ENCODE results near the gene ZNF521. TPM values are rescaled to one million over a fixed set of nuclear protein-coding genes. Genes with fewer than 3 reads are reported as not detected.

Gene ZNF521
- total RNA-seq, 1 donor from 2014 or later = 51.4 TPM

GRCh38 chr18:25322806-25323205, 29.2 kb downstream of the ZNF521 start:
- Mint-ChIP-seq H3K9me3 (peaks cover 3% of the 10 kb centered on the region), H3K27me3 (ENCODE audit: low read depth) (no peaks in the 10 kb centered on the region), H3K36me3 (peaks cover 16% of the 10 kb centered on the region), H3K4me3 (no peak overlapping the region), H3K4me1 (peaks cover 43% of the 10 kb centered on the region), H3K27ac (no peak overlapping the region)
- TF ChIP-seq, protein P1, sequence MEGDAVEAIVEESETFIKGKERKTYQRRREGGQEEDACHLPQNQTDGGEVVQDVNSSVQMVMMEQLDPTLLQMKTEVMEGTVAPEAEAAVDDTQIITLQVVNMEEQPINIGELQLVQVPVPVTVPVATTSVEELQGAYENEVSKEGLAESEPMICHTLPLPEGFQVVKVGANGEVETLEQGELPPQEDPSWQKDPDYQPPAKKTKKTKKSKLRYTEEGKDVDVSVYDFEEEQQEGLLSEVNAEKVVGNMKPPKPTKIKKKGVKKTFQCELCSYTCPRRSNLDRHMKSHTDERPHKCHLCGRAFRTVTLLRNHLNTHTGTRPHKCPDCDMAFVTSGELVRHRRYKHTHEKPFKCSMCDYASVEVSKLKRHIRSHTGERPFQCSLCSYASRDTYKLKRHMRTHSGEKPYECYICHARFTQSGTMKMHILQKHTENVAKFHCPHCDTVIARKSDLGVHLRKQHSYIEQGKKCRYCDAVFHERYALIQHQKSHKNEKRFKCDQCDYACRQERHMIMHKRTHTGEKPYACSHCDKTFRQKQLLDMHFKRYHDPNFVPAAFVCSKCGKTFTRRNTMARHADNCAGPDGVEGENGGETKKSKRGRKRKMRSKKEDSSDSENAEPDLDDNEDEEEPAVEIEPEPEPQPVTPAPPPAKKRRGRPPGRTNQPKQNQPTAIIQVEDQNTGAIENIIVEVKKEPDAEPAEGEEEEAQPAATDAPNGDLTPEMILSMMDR (IDR thresholded peaks at IDR 0.05; ENCODE audit: unreplicated experiment) = no peak
- DNase-seq (ENCODE audit: low spot score in 2 of 2, unreplicated experiment in 2 of 2) = no peak

- Mint-ChIP-seq H3K36me3 (peaks cover 21% of the 10 kb centered on the region), H3K4me3 (no peak overlapping the region), H3K4me1 (peaks cover 38% of the 10 kb centered on the region), H3K27me3 (ENCODE audit: low read depth) (no peaks in the 10 kb centered on the region), H3K9me3 (peaks cover 3% of the 10 kb centered on the region), H3K27ac (peak overlapping the region; percentile 27)
- TF ChIP-seq, protein P1 (IDR thresholded peaks at IDR 0.05; ENCODE audit: unreplicated experiment) = no peak
- no peak for DNase-seq (ENCODE audit: low spot score in 2 of 2, unreplicated experiment in 2 of 2)
Observed at GRCh38 chr18:25316381-25317018, 35.5 kb downstream of the ZNF521 start.

DNA sequence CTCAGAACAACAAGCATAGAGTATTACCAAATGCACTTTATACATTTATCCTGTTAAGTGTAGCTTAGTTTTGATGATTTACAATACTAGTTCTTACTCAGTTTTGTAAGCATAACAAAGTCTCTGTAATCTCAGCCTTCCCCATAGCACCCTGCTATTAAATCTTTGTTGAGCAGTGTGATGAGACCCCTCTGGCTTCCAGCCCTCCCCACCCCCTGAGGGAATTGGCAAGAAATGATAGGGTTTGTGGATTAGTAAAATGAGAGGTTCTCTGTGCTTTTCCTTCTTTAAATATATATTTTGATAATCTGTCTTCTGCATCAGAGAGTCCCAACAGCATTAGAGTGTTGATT, 37.2 kb downstream of the ZNF521 start:
- no peaks in the 10 kb centered on the region for H3K27me3 Mint-ChIP-seq (ENCODE audit: low read depth)
- H3K4me1 Mint-ChIP-seq = peaks cover 50% of the 10 kb centered on the region

GRCh38 chr18:25314151-25314837, 37.7 kb downstream of the ZNF521 start:
- Mint-ChIP-seq H3K27me3 (ENCODE audit: low read depth) (no peaks in the 10 kb centered on the region), H3K9me3 (peaks cover 3% of the 10 kb centered on the region), H3K4me3 (no peak overlapping the region), H3K36me3 (peaks cover 15% of the 10 kb centered on the region), H3K4me1 (peaks cover 51% of the 10 kb centered on the region), H3K27ac (no peak overlapping the region)
- TF ChIP-seq, protein P1 (IDR thresholded peaks at IDR 0.05; ENCODE audit: unreplicated experiment) = no peak
- DNase-seq (ENCODE audit: low spot score in 2 of 2, unreplicated experiment in 2 of 2) = no peak

More for the DNA sequence above, 37.2 kb downstream of the ZNF521 start:
- Mint-ChIP-seq H3K27ac (peak overlapping the region; percentile 33), H3K9me3 (peaks cover 3% of the 10 kb centered on the region), H3K4me3 (no peak overlapping the region), H3K36me3 (peaks cover 18% of the 10 kb centered on the region)
- TF ChIP-seq, protein P1 (IDR thresholded peaks at IDR 0.05; ENCODE audit: unreplicated experiment) = no peak
- no peak for DNase-seq (ENCODE audit: low spot score in 2 of 2, unreplicated experiment in 2 of 2)

DNA sequence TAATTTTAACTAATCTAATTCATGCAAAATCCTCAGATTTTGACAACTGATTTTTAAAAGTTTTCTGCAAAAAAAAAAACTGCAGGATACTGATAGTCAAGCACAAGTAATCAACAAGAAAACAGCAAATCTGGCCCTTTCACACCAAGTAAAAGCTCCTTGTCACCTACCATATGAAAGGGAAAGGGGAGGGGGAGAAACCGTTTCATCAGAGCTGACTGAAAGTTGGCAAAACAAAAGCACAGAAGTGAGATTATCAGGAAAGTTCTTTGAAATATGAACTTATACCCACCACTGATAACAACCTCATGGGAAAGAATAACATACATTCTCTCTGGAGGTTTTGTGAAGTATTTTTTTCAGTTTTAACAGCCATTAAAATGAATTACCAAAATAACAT, 38.7 kb downstream of the ZNF521 start:
- Mint-ChIP-seq H3K4me3 (no peak overlapping the region), H3K4me1 (peaks cover 53% of the 10 kb centered on the region), H3K36me3 (peaks cover 8% of the 10 kb centered on the region), H3K27me3 (ENCODE audit: low read depth) (no peaks in the 10 kb centered on the region), H3K27ac (no peak overlapping the region), H3K9me3 (no peaks in the 10 kb centered on the region)
- TF ChIP-seq, protein P1 (IDR thresholded peaks at IDR 0.05; ENCODE audit: unreplicated experiment) = no peak
- no peak for DNase-seq (ENCODE audit: low spot score in 2 of 2, unreplicated experiment in 2 of 2)

Data from mesothelial cell of epicardium (in vitro differentiated cells).